KBM-7 (cell line): Measurements from ENCODE around the gene CEP120.
A peak's percentile ranks its signal among the peaks of the same experiment; 100 is the strongest.
"Not testable (repeated sequence)": the region's sequence is repeated elsewhere in the genome, so short reads cannot be mapped to it uniquely, and the experiment has no call there.

ENCODE experiments used
- DNase-seq: peaks from one replicate; pipeline ENCODE4 v3.0.0-alpha.2; 2015
- in situ Hi-C: fragments of 300-500 bp; cut with MboI; formaldehyde crosslinking; loops from 2 replicates; pipeline ENCODE4 v1.14.3; 2020; ENCODE audit warnings: low sequenced_read_pairs, low pct_unique_long_range_greater_than_20kb, mixed read lengths

The CEP120 gene

GRCh38 chr5:123350742-123351141, 72.5 kb downstream of the CEP120 start:
- DNase-seq = no peak
- in situ Hi-C loops = no loop called here

- in situ Hi-C loops = no loop called here
- peak; percentile 43 for DNase-seq
Measured at GRCh38 chr5:123344816-123345426, 78.3 kb downstream of the CEP120 start.

GRCh38 chr5:123340928-123341327, 82.3 kb downstream of the CEP120 start:
- no peak for DNase-seq
- in situ Hi-C loops = no loop called here

GRCh38 chr5:123308377-123308776, 114.8 kb downstream of the CEP120 start:
- DNase-seq, in situ Hi-C loops: not testable (repeated sequence)

- in situ Hi-C loops = no loop called here
- DNase-seq = no peak
Measured at GRCh38 chr5:123305751-123306150, 117.5 kb downstream of the CEP120 start.

GRCh38 chr5:123304777-123305316, 118.4 kb downstream of the CEP120 start:
- in situ Hi-C loops = no loop called here
- DNase-seq = no peak

GRCh38 chr5:123303802-123304201, 119.4 kb downstream of the CEP120 start:
- no peak for DNase-seq
- in situ Hi-C loops = no loop called here

- in situ Hi-C loops = no loop called here
- DNase-seq = no peak
Measured at GRCh38 chr5:123300266-123300665, 122.9 kb downstream of the CEP120 start.

GRCh38 chr5:123299136-123299535, 124.1 kb downstream of the CEP120 start:
- DNase-seq = no peak
- in situ Hi-C loops = no loop called here

- in situ Hi-C loops = no loop called here
- DNase-seq = no peak
Measured at GRCh38 chr5:123298335-123299030, 124.7 kb downstream of the CEP120 start.

GRCh38 chr5:123297866-123298265, 125.3 kb downstream of the CEP120 start:
- in situ Hi-C loops = no loop called here
- no peak for DNase-seq

GRCh38 chr5:123297198-123297831, 125.9 kb downstream of the CEP120 start:
- no peak for DNase-seq
- in situ Hi-C loops = no loop called here
